H1 (cell line): ENCODE measurements around the gene SNAP25. TPM values are rescaled to one million over a fixed set of nuclear protein-coding genes. Genes with fewer than 3 reads are reported as not detected.

ENCODE experiments used
- CTCF ChIA-PET: fragments of 300-600 bp; sonication (Branson Sonifier 250); formaldehyde crosslinking; loops from one replicate; lab custom pipeline; 2021; ENCODE audit not compliant: partially characterized antibody; lab: Charles Lee
- POLR2A ChIA-PET: fragments of 300-600 bp; sonication (Branson Sonifier 250); formaldehyde crosslinking; loops from one replicate; lab custom pipeline; 2021; ENCODE audit warnings: inconsistent platforms; ENCODE audit not compliant: partially characterized antibody; lab: Charles Lee
- DNase-seq, 2 experiments: peaks; one replicate each; pipeline versions ENCODE4 v3.0.0 to v3.0.0-alpha.2; 2010 to 2022; ENCODE audit warnings: low spot score in 2 of 2, low read depth in 1 of 2, mixed read lengths in 1 of 2
- FAIRE-seq: peaks from 2 replicates; lab custom pipeline; 2011; peaks lifted over from hg19 to GRCh38; lab: Jason Lieb, UNC
- H2AFZ ChIP-seq: 2 replicates; pipeline ENCODE4 v1.8.1; 2012; ENCODE audit warnings: low read length, inconsistent platforms
- H2AK5ac ChIP-seq: 2 replicates; pipeline ENCODE4 v1.6.1; 2013; ENCODE audit warnings: low read depth, low read length
- H2BK120ac ChIP-seq: replicated peaks from 2 replicates; pipeline ENCODE3; 2013; ENCODE audit warnings: low read depth, low read length, inconsistent platforms
- H2BK12ac ChIP-seq: 2 replicates; pipeline ENCODE4 v1.6.1; 2013; ENCODE audit warnings: low read depth, low read length
- H2BK15ac ChIP-seq: 2 replicates; pipeline ENCODE4 v1.6.1; 2013; ENCODE audit warnings: low read length
- H2BK20ac ChIP-seq: 2 replicates; pipeline ENCODE4 v1.6.1; 2013; ENCODE audit warnings: low read length
- H2BK5ac ChIP-seq: 2 replicates; pipeline ENCODE4 v1.6.1; 2013; ENCODE audit warnings: low read depth, low read length
- H3K14ac ChIP-seq: 2 replicates; pipeline ENCODE4 v1.6.1; 2013; ENCODE audit warnings: inconsistent platforms; ENCODE audit not compliant: insufficient read length
- H3K18ac ChIP-seq: 2 replicates; pipeline ENCODE4 v1.6.1; 2013; ENCODE audit warnings: low read length; ENCODE audit errors: extremely low read depth
- H3K23ac ChIP-seq: 2 replicates; pipeline ENCODE4 v1.6.1; 2013; ENCODE audit warnings: inconsistent platforms; ENCODE audit not compliant: insufficient read length
- H3K23me2 ChIP-seq: 2 replicates; pipeline ENCODE4 v1.6.1; 2013; ENCODE audit warnings: low read depth, low read length
- H3K27ac ChIP-seq: 2 replicates; pipeline ENCODE4 v1.6.1; 2011; ENCODE audit warnings: low read depth, low read length, inconsistent platforms
- H3K27me3 ChIP-seq, 4 experiments: replicated peaks in 1 of 4; 1 replicate in 1 of 4; 2 replicates in 3 of 4; pipeline versions ENCODE4 v1.6.1 to v1.8.1; 2011 to 2013; ENCODE audit warnings: low read length in 3 of 4, mild to moderate bottlenecking in 3 of 4, inconsistent platforms in 2 of 4, mixed read lengths in 2 of 4, moderate library complexity in 1 of 4; ENCODE audit not compliant: control insufficient read depth in 3 of 4, insufficient read depth in 3 of 4; ENCODE audit errors: extremely low read depth in 1 of 4
- H3K36me3 ChIP-seq, 4 experiments: 2 replicates each; pipeline versions ENCODE4 v1.6.1 to v1.8.1; 2011 to 2013; ENCODE audit warnings: mild to moderate bottlenecking in 4 of 4, low read length in 3 of 4, moderate library complexity in 2 of 4, control low read depth in 1 of 4, inconsistent platforms in 1 of 4; ENCODE audit not compliant: insufficient read depth in 4 of 4, control insufficient read depth in 2 of 4
- H3K4ac ChIP-seq: replicated peaks from 2 replicates; pipeline ENCODE3; 2013; ENCODE audit warnings: low read length, low read depth, mixed read lengths, inconsistent platforms; ENCODE audit not compliant: insufficient read length
- H3K4me1 ChIP-seq, 4 experiments: replicated peaks in 1 of 4; 1 replicate in 1 of 4; 2 replicates in 3 of 4; pipeline versions ENCODE4 v1.6.1 to v1.8.1; 2011 to 2013; ENCODE audit warnings: low read length in 3 of 4, inconsistent platforms in 2 of 4, mixed read lengths in 1 of 4; ENCODE audit not compliant: insufficient read depth in 4 of 4, control insufficient read depth in 3 of 4
- H3K4me2 ChIP-seq, 2 experiments: 2 replicates each; pipeline versions ENCODE4 v1.6.1 to v1.8.1; 2011 to 2013; ENCODE audit warnings: low read depth in 2 of 2, low read length in 2 of 2, control low read depth in 1 of 2, inconsistent platforms in 1 of 2, mild to moderate bottlenecking in 1 of 2; ENCODE audit not compliant: insufficient read depth in 1 of 2
- H3K4me3 ChIP-seq, 4 experiments: fragments of 200-600, 300-600 bp in 1 of 4; sonication (generic), shearing (Covaris generic), sonication (Bioruptor Twin) in 1 of 4; 2 replicates each; pipeline versions ENCODE4 v1.5.1 to v1.8.1; 2011 to 2016; ENCODE audit warnings: low read length in 4 of 4, low read depth in 3 of 4, control low read depth in 2 of 4, inconsistent platforms in 2 of 4, mild to moderate bottlenecking in 2 of 4, mixed read lengths in 1 of 4, moderate library complexity in 1 of 4; ENCODE audit not compliant: insufficient read depth in 2 of 4; ENCODE audit errors: extremely low read depth in 1 of 4
- H3K56ac ChIP-seq: replicated peaks from 2 replicates; pipeline ENCODE3; 2013; ENCODE audit warnings: low read depth, mild to moderate bottlenecking, mixed read lengths, low read length, inconsistent platforms; ENCODE audit not compliant: insufficient read length
- H3K79me1 ChIP-seq: 2 replicates; pipeline ENCODE4 v1.6.1; 2013; ENCODE audit warnings: low read depth, low read length, control low read depth
- H3K79me2 ChIP-seq, 2 experiments: 2 replicates each; pipeline versions ENCODE4 v1.6.1 to v1.8.1; 2012 to 2013; ENCODE audit warnings: low read length in 2 of 2, mild to moderate bottlenecking in 2 of 2, inconsistent platforms in 1 of 2; ENCODE audit not compliant: insufficient read depth in 2 of 2, control insufficient read depth in 1 of 2
- H3K9ac ChIP-seq, 4 experiments: replicated peaks in 1 of 4; 1 replicate in 1 of 4; 2 replicates in 3 of 4; pipeline versions ENCODE4 v1.6.1 to v1.8.1; 2011 to 2013; ENCODE audit warnings: low read depth in 3 of 4, low read length in 3 of 4, control low read depth in 2 of 4, mild to moderate bottlenecking in 2 of 4, moderate library complexity in 2 of 4, inconsistent platforms in 1 of 4; ENCODE audit errors: extremely low read depth in 1 of 4
- H3K9me3 ChIP-seq, 2 experiments: 2 replicates each; pipeline versions ENCODE4 v1.6.1 to v1.8.1; 2012 to 2013; ENCODE audit warnings: mild to moderate bottlenecking in 2 of 2, moderate library complexity in 2 of 2, control low read depth in 1 of 2, inconsistent platforms in 1 of 2, low read depth in 1 of 2, low read length in 1 of 2, mixed read lengths in 1 of 2; ENCODE audit not compliant: insufficient read depth in 2 of 2
- H4K20me1 ChIP-seq, 2 experiments: replicated peaks in 1 of 2; 2 replicates each; pipeline versions ENCODE3 to v1.8.1; 2011 to 2013; ENCODE audit warnings: inconsistent platforms in 2 of 2, low read length in 2 of 2, mild to moderate bottlenecking in 1 of 2; ENCODE audit not compliant: insufficient read depth in 2 of 2, control insufficient read depth in 1 of 2
- H4K5ac ChIP-seq: 2 replicates; pipeline ENCODE4 v1.6.1; 2013; ENCODE audit warnings: low read length, low read depth, mixed read lengths, inconsistent platforms; ENCODE audit not compliant: insufficient read length
- H4K8ac ChIP-seq: 2 replicates; pipeline ENCODE4 v1.8.0; 2013; ENCODE audit warnings: mild to moderate bottlenecking, moderate library complexity, low read length, inconsistent platforms; ENCODE audit not compliant: insufficient read depth; ENCODE audit errors: extremely low read depth
- H4K91ac ChIP-seq: replicated peaks from 2 replicates; pipeline ENCODE3; 2013; ENCODE audit warnings: low read length, mixed read lengths, inconsistent platforms; ENCODE audit not compliant: insufficient read length
- BACH1 ChIP-seq: IDR thresholded peaks from 2 replicates; pipeline ENCODE4 v1.6.1; 2012; ENCODE audit warnings: low read length, improper control_type of control experiment
- CBX5 ChIP-seq: fragments of 300-800, 300-1000 bp; sonication (generic); IDR thresholded peaks from 2 replicates; pipeline ENCODE4 v1.7.1; 2016; ENCODE audit warnings: antibody characterized with exemption, low read length, low read depth
- CBX8 ChIP-seq: fragments of 300-800, 300-1000 bp; sonication (generic); IDR thresholded peaks from 2 replicates; pipeline ENCODE4 v1.7.1; 2016; ENCODE audit warnings: low read depth, low read length, borderline replicate concordance
- CHD2 ChIP-seq: IDR thresholded peaks from 2 replicates; pipeline ENCODE4 v1.6.1; 2012; ENCODE audit warnings: low read length, improper control_type of control experiment
- CREB1 ChIP-seq: IDR thresholded peaks from 2 replicates; pipeline ENCODE4 v1.6.1; 2012; ENCODE audit warnings: inconsistent platforms
- EP300 ChIP-seq, 2 experiments: IDR thresholded peaks; 1 replicate in 1 of 2; 2 replicates in 1 of 2; pipeline ENCODE4 v1.6.1; 2011 to 2012; ENCODE audit warnings: low read depth in 2 of 2, low read length in 2 of 2, mild to moderate bottlenecking in 2 of 2, borderline replicate concordance in 1 of 2, inconsistent platforms in 1 of 2, moderate library complexity in 1 of 2
- EZH2 ChIP-seq: fragments of 200-600 bp; sonication (generic); IDR thresholded peaks from 2 replicates; pipeline ENCODE4 v1.7.1; 2012; ENCODE audit warnings: low read depth, mild to moderate bottlenecking, moderate library complexity, low read length, inconsistent platforms; ENCODE audit not compliant: severe bottlenecking
- GABPA ChIP-seq: IDR thresholded peaks from 2 replicates; pipeline ENCODE4 v1.6.1; 2011; ENCODE audit warnings: mild to moderate bottlenecking, low read length, moderate library complexity, borderline replicate concordance; ENCODE audit not compliant: insufficient read depth
- KDM1A ChIP-seq: fragments of 200-600, 300-600 bp; sonication (generic); IDR thresholded peaks from 2 replicates; pipeline ENCODE4 v1.7.1; 2016; ENCODE audit warnings: mild to moderate bottlenecking, low read length, borderline replicate concordance
- KDM4A ChIP-seq: IDR thresholded peaks from one replicate; pipeline ENCODE4 v1.7.1; 2012; ENCODE audit warnings: low read depth, mild to moderate bottlenecking, moderate library complexity, low read length, inconsistent platforms; ENCODE audit not compliant: severe bottlenecking
- RXRA ChIP-seq: IDR thresholded peaks from 2 replicates; pipeline ENCODE4 v1.6.1; 2011; ENCODE audit warnings: low read depth, mild to moderate bottlenecking, low read length, moderate library complexity; ENCODE audit not compliant: insufficient read depth
- WGBS, 2 experiments: shearing (Covaris generic) in 1 of 2; methylation state at CpG; one replicate each; pipeline versions ENCODE4 v1.1.6 to v1.1.7; 2013 to 2015; ENCODE audit warnings: low lambda C conversion rate in 2 of 2, mixed read lengths in 2 of 2, inconsistent platforms in 1 of 2, low coverage in 1 of 2, missing lambda C conversion rate in 1 of 2; ENCODE audit not compliant: insufficient replicate concordance in 2 of 2, insufficient coverage in 1 of 2, insufficient read length in 1 of 2; ENCODE audit errors: extremely low coverage in 1 of 2, missing lambda C conversion rate in 1 of 2; 5-methylcytosine and 5-hydroxymethylcytosine counted together
- polyA plus RNA-seq, 7 experiments: library from polyadenylated mRNA; depleted of rRNA in 3 of 7; stranded (reverse) in 5 of 7; unstranded in 2 of 7; fragments of >200 nt in 5 of 7; fragments of 200-250 nt in 2 of 7; gene quantifications; 1 replicate in 5 of 7; 2 replicates in 1 of 7; 4 replicates in 1 of 7; pipeline versions ENCODE4 v1.2.1 to v1.2.3, GENCODE V29; 2011 to 2013; ENCODE audit warnings: missing spikeins in 2 of 7, mixed read lengths in 2 of 7
- total RNA-seq: library from RNA; stranded (reverse); fragmentation: NEBNext Ultra II Directional; extraction: Animal tissue kit (Norgen Biotek cat#: 25700); gene quantifications from 2 replicates; pipeline ENCODE4 v1.2.1, GENCODE V29; 2021
- TF ChIP-seq, protein P1 (sequence below): IDR thresholded peaks from 2 replicates; pipeline ENCODE4 v1.6.1; 2011; ENCODE audit warnings: low read length, improper control_type of control experiment
- TF ChIP-seq, protein P2 (sequence below): IDR thresholded peaks from 2 replicates; pipeline ENCODE4 v1.6.1; 2011; ENCODE audit warnings: low read depth, mild to moderate bottlenecking, low read length; ENCODE audit not compliant: insufficient read depth

Gene SNAP25
- total and polyA plus RNA-seq, 2 of the 8 experiments (the other 6 are each of a cell fraction or from before 2014, with no cell fraction given) = 0.51 to 0.52 TPM

DNA sequence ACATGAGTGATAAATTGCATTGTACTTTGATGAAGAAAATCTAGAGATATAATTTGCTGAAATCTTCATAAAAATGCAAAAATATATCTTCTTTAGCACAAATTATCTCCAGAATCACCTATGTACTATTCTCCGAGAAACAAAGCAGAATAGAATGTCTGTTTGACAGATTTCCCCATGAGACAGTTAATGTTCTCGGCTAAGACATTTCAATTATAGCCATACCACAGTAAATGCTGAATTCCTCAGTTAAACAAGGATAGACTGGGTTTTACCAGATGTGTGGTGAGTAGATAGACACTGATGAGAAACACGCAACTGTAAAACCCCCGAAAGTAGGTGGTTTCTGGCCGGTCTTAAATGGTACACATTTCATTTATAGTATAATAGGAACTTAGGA lies 69.8 kb downstream of the SNAP25 start:
- Histone ChIP-seq H4K91ac (no peak overlapping the region), H3K4ac (no peak overlapping the region), H3K4me2 (no peak overlapping the region), H4K8ac (no peak overlapping the region), H2BK5ac (no peak overlapping the region), H4K5ac (no peak overlapping the region), H3K23me2 (no peaks in the 10 kb centered on the region), H3K4me1 (peaks cover 0 to 7% (median 2%) of the 10 kb centered on the region in 4 experiments; a peak in 3 of 7 replicates), H2BK20ac (no peak overlapping the region), H3K9ac (no peak overlapping the region), H3K79me2 (no peaks in the 10 kb centered on the region), H2BK120ac (no peak overlapping the region), H3K14ac (no peak overlapping the region), H2BK15ac (no peak overlapping the region), H3K23ac (no peak overlapping the region), H3K27me3 (no peaks in the 10 kb centered on the region), H3K79me1 (no peaks in the 10 kb centered on the region), H4K20me1 (no peaks in the 10 kb centered on the region), H3K27ac (no peak overlapping the region), H3K56ac (no peak overlapping the region), H3K4me3 (no peak overlapping the region), H3K36me3 (no peaks in the 10 kb centered on the region), H3K18ac (no peak overlapping the region), H3K9me3 (no peaks in the 10 kb centered on the region), H2BK12ac (no peak overlapping the region), H2AK5ac (no peak overlapping the region), H2AFZ (no peak overlapping the region)
- CTCF ChIA-PET = no interaction called here
- 93% methylated on average over 5 of the region's 5 CpGs; no CpG with 5 or more reads in 1 of the 2 experiments for WGBS, 2 experiments
- POLR2A ChIA-PET = no interaction called here
- FAIRE-seq (no peak), DNase-seq (no peak)
- TF ChIP-seq EZH2 (no peak), CREB1 (no peak), KDM4A (no peak), CBX5 (no peak), CHD2 (no peak), BACH1 (no peak), EP300 (IDR thresholded peaks at IDR 0.05; ENCODE audit: borderline replicate concordance in 1 of 2, low read depth in 2 of 2, low read length in 2 of 2) (no peak), KDM1A (no peak), CBX8 (no peak), GABPA (no peak), RXRA (no peak)
- TF ChIP-seq, protein P1, sequence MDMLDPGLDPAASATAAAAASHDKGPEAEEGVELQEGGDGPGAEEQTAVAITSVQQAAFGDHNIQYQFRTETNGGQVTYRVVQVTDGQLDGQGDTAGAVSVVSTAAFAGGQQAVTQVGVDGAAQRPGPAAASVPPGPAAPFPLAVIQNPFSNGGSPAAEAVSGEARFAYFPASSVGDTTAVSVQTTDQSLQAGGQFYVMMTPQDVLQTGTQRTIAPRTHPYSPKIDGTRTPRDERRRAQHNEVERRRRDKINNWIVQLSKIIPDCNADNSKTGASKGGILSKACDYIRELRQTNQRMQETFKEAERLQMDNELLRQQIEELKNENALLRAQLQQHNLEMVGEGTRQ = no peak
- TF ChIP-seq, protein P2, sequence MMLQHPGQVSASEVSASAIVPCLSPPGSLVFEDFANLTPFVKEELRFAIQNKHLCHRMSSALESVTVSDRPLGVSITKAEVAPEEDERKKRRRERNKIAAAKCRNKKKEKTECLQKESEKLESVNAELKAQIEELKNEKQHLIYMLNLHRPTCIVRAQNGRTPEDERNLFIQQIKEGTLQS = no peak
